Islet precursor cell (in vitro differentiated cells): ENCODE results near the gene DOCK4.

Source experiments
- DNase-seq: peaks from one replicate; pipeline ENCODE4 v3.0.0-alpha.2; 2018

Gene DOCK4

DNA sequence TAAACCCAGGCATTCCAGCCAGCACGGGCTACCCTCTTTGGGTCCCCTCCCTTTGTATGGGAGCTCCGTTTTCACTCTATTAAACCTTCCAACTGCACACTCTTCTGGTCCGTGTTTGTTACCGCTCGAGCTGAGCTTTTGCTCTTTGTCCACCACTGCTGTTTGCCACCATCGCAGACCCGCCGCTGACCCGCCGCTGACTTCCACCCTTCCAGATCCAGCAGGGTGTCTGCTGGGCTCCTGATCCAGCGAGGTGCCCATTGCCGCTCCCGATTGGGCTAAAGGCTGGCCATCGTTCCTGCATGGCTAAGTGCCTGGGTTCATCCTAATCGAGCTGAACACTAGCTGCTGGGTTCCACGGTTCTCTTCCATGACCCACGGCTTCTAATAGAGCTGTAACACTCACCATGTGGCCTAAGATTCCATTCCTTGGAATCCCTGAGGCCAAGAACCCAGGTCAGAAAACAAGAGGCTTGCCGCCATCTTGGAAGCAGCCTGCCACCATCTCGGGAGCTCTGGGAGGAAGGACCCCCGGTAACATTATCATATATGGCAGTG, 14.8 kb upstream of the DOCK4 start:
- no peak for DNase-seq

DNA sequence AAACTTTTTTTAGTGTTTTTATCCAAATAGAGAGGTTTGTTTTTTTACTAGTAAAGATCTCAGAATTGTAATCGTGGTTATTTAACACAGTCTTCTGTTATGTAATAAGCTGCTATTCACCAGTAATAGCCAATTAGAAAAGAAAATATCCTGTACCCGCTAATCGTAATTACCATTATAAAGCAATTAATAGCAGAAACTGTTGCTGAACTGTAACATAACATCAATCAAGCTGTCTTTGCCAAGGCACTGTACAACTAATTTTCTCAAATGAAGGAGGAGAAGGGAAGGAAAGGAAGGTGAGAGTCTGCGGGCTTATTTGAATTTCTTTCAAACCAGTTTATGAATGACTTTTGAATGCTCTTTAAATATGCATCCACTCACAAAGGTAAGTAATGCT, 9.6 kb upstream of the DOCK4 start:
- no peak for DNase-seq

DNA sequence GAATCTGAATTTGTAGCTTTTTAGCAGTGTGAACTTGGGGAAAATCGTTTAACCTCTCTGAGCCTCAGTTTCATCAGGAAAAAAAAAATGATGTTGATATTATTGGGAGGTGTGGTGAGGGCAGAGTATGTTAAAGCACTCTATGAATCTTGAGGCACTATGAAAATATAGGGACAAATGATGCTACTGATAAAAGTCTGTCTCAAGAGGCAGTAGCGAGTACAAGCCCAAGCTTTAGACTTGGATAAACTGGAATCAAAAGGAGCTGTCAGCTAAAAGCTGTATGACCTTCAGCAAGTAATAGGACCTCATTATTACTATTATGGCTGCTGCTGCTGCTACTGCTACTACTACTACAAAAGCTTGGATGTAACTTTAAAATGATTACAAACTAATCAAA, 8.7 kb upstream of the DOCK4 start:
- no peak for DNase-seq

DNA sequence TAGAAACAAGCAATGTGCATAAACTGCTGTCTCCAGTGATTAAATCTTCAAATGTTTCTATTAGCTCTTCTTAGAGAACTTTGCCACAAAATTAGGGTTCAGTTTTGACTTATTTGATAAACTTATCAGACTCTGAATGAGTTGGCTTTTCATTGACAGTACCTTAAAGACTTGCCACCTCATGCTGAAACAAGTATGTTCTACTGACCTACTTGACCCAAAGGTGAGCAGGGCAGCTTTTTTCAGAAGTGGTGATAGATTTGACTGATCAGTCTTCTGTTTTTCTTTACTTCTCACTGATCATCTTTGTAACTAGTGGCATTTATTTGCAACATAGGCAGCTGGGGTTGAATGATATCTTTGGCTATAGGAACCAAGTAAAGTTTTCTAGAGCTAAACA, 8.1 kb upstream of the DOCK4 start:
- no peak for DNase-seq

DNA sequence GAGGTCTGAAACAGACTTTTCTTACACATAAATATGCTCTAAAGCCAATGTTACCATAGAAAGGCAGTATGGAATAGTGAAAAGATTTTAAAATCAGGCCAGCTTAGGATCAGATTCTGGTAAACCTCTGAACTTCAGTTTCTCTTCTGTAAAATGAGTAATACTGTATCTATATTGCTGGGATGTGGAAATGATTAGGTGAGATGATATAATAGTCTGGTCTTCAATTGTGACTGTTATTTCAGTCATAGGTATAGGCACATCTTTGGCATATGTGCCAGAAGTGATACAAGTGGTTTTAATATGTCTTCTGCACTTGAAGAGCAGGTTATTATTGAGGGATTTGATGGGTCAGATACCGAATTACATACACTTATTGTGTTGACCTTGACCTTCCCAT, 7.5 kb upstream of the DOCK4 start:
- DNase-seq = no peak

DNA sequence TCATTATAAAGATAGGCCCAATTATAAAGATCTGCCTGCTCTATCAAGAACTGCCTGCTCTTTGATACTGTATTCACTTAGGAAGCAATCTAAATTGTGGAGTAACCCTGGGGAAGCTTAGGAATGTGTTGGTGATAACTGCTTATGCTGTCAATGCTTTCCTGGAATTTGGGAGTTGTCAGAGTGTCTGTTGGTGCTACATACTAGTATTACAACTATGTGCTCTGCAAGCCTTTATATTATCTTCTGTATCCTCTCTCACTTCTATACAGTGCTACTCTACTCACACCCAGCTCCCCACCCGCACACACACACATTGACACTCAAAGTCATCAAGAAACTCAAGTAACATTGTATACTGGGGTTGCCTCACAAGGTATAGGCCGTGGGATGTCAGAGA, 6.4 kb upstream of the DOCK4 start:
- no peak for DNase-seq

DNA sequence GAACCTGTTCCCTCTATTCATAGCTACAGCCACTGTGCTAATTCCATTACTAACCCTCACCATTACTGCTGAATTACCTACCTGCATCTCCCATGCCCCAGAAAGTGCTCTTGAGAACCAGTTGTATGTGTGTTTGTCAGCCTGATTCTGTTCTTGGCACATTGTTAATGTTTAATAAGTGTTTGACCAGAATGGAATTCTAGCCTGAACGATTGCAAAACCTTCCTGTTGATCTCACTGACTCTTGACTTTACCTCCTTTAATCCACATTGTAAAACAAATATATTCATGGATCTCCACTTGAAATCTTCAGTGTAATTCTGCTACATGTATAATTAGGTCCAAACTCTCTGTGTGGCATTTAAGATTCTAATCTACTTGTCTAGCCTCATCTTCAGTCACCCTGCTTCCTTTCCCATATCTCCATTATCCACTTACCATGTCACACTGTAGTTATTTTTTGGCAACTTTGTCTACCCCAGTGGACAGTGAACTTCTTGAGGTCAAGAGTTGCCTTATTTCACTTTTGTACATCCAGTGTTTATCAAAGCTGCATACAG, 5.2 kb upstream of the DOCK4 start:
- no peak for DNase-seq

DNA sequence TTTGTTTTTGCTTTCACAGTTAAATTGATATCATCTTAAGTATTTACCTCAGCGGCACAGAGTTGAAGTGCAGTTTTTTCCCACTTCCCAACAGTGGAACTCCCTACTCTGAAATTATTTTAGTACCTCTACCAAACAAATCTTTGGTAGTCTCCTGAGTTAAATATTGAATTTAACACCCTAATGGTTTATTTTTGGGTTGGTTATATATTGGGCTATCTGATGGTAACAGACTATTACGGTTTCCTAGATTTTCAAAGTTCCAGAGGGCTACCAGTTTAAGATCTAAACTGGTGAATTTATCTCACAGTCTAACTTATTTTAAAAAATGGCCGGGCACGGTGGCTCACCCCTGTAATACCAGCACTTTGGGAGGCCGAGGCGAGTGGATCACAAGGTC, 1.6 kb upstream of the DOCK4 start:
- no peak for DNase-seq

DNA sequence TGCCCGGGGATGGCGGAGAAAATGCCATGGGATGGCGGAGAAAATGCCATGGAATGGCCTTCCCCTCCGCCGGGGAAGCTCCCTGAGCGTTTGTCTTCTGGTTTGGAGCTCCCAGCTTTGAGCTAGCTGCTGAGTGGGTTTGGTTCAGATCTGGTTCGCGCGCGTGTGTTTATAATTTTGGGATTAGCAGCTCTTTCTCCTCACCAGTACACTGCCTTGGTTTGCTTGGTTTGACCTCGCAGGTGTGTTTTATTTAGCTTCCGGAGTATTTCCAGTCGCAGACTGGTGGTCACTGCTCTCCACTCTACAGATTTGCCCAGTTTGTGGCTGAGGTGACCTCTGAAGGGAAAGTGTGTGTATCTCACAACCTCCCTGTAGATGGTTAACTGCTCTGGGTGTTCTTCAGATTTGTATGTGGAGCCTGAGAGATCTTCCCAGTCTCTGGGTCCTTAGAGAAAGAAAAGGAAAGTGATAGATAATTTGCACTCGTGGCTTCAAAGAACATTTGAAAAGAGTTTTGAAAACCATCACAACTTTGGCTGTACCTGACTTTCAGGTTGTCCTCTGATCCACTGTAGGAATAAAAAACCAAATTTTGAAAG, 893 bp upstream of the DOCK4 start:
- no peak for DNase-seq

DNA sequence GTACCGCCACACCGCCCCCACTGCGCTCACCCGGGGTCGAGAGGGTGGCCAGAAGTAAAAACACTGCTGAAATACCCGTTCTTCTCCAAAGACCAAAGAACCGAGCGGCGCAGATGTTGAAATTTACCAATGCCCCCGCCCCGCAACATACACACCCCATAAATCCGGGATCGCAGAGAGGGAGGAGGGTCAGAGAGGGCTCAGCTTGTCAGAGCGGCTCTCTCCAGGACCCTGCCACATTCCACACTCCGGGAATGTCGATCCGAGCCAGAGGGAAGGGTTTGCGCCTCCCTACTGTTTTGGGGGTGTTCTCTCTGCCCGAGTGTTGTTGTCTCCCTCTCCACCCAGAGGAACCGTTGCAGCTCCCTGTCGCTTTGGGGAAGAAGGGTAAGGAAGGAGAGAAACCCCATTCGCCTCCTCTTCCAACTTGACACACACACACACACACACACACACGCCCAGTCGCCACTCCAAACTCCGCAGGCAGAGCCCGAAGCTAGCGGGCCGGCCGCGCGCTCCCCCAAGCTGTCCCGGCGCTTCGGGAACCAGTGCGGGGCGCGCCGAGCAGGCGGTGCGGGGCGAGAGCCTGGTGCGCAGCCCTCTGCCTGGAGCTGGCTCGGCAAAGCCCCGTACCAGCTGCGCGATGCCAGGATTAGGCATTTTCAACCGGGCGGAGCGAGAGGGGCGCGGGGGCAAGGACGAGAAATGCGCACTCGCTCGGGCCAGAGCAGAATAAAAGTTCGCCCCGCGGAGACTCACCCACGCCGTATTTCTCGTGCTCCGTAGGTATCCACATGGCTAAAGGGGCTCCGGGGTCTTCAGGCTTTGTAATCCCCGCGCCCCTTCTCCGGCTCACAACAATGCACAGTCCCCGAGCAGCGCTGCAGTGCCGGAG, 609 bp downstream of the DOCK4 start:
- peak; percentile 80 for DNase-seq

DNA sequence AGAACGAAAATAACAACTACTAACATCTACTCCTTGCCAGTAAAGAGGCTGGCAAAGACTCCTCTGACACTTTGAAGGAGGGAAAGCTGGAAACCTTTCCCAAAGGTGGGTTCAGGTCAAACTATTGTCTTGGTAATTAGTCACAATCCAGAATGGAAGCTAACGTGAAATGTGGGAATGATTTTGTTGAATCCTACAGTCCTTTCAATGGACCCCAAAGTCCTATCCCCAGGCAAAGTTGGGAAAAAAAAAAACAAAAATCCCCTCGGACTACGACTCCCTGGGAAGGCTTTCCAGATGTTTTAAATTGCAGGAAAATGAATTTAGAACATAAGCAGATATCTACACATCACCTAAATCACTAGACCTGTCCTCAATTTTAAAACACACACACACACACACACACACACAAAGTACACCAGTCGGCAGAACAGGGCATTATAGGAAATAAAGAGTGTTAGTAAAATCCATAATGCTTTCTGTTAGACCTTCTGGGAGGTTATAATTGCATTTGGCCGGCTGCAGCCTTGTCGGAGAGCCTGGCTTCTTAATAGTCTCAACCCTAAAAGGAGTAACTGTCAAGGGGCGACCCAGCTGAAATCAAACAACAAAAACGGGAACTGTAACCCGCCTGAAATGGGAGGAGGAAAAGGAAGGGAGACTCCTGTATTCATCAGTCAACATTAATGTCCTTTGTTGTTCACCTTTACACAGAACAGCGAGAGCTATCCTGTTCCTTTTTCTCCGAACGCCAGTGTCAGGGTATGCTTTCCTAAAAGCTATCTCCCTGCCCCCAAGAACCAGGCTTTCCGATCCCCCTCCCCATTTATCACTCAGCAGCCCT, 1.5 kb downstream of the DOCK4 start:
- no peak for DNase-seq

DNA sequence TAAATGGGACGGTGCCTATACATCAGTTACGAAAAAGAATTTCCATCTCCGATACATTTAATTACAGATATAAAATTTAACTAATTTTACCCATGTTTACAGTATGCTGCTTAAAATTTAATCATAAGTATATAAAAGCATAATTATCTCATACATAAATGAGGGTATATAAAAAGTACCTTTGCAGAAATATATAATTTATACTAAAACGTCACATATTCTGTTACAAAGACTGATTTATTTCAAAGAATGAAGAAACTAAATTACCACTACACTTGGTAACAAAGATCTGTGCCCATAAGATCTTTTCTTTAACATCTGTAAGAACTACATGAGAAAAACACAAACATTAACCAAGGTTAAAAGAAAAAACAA, 2.8 kb downstream of the DOCK4 start:
- DNase-seq = no peak

DNA sequence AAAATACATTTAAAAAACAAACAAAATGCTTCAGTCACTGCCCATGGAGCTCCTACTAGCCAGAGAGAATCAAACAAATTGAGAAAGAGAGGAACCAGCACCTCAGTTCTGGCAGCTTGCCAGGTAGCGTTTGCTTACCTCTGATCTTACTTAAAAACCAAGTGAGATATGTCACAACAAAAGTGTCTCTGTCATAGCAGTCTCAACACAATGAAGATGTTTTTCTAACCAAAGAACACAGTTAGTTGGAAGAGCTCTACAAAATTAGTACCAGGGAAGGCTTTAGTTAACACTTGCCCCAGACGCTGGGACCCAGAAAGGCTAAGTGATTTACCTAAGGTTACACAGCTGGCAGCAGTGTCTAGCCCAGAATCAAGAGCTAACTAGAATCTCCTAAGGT, 3.4 kb downstream of the DOCK4 start:
- no peak for DNase-seq

DNA sequence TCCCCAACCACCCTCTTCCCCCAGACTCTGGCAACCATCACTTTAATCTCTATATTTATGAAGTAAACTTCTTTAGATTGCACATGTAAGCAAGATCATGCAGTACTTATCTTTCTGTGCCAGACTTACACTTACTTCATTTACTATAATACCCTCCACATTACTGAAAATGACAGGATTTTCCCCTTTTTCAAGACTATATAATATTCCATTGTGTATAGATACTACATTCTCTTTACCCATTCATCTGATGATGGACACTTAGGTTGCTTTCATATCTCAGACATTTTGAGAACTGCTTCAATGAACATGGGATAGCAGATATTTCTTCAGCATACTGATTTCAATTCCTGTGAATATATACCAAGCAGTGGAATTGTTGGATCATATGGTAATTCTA, 4.4 kb downstream of the DOCK4 start:
- DNase-seq = no peak

DNA sequence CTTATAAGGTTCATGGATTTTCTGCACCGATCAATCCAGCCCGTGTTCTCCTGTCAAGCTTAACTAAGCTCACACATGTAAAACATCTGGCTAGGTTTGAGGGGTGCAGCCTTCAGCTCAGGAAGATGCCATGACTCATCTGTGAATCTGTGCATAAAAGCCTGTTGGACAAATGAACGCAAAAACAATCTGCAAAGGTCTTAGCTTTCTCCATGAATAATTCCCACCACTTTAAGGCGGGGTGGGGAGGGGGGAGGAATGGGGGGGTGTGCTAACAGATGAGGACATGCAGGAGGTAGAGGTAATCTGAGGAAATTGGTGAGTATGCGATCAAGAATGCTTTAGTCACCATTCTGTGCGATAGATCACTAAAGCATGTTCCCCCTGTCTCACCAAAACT, 4.8 kb downstream of the DOCK4 start:
- no peak for DNase-seq

DNA sequence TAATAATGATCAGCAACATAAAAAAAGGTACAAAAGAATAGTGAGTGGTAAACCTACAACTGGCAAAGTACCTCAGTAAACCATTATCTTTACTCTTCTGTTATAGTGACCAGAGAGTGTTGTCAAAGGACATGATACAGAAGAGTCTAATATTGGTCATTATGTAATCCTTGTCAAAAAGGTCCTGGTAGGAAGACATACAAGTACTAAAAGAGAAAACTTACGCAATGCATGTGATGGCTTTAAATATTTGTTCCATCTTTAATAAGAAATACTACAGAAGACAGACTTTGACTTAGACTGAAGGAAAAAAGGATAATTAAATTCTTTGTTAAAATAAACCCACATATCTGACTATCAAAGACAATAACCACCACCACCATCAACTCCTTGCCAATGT, 6.5 kb downstream of the DOCK4 start:
- DNase-seq = no peak

DNA sequence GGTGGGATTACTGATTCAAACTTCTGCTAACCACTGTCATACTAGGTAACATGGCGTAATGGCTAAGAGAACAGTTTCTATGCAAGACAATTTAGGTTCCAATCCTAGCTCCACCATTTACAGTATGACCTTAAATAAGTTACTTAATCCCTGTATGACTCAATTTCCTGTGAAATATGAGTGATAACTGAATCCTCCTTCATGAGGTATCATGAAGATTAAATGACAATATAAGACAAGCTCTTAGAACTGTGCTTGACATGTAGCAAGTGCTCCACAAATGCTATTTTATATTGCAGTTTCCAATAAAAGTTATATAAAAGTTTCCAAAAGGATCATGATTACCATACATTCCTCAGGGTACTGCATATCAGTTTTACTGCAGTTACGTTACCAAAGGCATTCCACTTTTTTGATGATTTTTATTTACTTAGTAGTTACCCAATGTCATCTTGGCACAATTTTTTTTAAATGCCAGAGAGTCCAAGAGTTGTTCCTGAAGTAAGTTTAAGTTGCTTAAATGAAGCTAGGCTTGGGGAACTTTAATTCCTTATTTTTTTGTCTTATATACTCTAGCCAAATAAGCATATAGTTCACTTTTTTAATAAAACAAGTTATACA, 7.1 kb downstream of the DOCK4 start:
- DNase-seq = no peak

DNA sequence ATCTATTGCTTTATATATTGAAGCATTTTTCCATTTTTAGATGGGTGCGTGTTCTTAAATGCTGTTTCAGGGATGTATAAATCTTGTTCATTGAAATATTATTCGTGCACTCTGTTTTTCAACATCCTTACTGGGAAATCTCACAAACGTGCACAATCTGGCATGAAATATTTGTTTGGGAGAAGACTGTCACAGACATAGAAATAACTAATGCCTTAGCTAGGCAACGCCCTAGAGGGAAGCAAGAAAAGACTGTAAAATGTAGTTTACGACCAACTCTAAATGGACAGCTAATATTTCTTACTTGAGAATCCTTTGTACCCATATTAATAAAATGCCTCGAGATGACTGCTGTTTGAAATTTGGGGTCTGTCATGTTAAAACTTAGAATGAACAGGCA, 8.9 kb downstream of the DOCK4 start:
- no peak for DNase-seq

DNA sequence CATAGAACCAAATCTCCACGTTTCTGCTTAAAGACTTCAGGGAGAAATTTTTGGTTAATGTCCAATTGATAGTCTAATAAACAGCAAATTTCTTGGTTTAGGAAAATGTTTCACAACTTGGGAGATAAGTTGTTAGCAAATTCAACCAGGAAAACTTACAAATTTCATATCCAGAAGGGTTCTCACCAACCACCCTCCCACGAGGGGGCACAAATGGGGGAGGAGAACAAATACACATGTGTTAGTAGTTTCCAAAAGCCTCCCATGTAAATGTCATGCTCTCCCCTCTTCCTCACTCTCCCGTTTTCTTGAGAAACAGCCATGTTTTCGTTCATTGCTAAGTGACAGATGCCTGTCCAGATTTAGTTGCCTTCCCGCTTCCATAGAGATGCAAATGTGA, 10.5 kb downstream of the DOCK4 start:
- DNase-seq = no peak

DNA sequence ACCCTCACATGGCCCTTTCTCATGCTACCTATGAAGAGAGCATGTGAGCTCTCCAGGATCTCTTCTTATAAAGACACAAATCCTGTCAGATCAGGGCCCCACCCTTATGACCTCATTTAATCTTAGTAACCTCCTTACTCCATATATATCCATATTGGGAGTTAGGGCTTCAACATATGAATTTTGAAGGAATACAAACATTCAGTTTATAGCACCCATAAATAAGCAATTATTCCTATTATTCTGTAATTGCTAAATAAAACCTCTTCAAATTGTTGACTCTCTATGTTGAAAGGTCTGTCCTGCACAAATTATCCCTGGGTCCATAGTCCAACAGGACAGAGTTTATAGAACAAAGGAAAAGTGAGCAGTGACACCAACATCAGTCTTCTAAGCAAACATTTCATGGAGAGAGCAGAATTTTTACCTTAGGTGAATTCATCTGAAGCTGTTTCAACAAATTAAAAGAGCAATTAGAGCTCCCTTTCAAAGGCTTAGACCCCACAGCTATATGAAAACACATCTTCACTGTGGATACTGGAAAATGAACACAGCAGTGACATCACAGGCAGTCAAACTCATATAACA, 12.2 kb downstream of the DOCK4 start:
- no peak for DNase-seq

DNA sequence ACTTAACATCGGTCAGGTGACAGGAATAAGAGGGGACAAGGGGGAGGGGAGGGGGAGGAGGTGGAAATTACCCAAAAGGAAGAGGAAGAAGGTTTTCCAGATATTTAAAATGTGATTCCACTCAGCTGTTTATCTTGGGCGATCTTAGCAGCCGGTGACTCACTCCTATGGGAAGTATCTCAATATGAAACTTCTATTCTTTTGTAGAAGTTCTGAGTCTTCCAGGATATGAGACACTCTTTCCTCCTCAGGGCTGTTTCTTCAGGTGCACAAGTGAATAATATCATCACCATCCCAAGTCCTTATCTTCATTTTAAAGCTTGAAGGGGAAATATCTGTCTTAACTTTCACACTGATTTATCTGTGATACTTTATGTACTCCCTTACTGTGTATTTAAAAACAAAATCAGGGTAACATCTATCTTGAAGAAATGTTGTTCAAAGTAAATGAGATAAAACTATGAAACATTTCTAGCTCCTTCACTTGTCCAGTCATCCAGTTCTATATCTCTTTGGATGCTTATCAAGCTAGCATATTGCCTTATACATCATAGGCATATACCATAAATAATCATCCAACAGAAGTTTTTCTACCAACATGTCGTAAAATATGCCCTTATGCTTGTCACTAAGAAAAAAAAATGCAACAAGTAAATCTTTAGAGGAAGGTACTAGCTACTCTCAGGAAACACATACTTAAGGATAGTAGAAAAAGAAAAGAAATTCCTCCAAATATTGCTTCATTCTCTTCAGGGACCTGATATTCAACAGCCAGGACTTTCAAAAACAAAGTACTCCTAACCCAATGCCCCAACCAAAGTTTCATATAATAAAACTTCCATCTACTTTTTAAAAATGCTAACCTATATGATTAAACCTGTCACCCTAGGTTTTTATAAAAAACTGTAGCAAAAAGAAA, 13.7 kb downstream of the DOCK4 start:
- no peak for DNase-seq
